HG03039 (cell line): Measurements from ENCODE around the gene TCEANC2.
"Not testable (repeated sequence)": the region's sequence is repeated elsewhere in the genome, so short reads cannot be mapped to it uniquely, and the experiment has no call there.

Source experiments
- ATAC-seq: cut with Tn5 transposase; IDR thresholded peaks from one replicate; pipeline ENCODE4 v1.9.1; 2021; ENCODE audit warnings: mild to moderate bottlenecking, moderate library complexity; ENCODE audit not compliant: unreplicated experiment

TCEANC2 gene

GRCh38 chr1:54024811-54025210 is 28.6 kb upstream of the TCEANC2 start:
- ATAC-seq, result not testable (repeated sequence)

GRCh38 chr1:54027848-54028247 is 25.6 kb upstream of the TCEANC2 start:
- ATAC-seq, result no peak

- ATAC-seq, result no peak
Measured at GRCh38 chr1:54028306-54029251, 24.8 kb upstream of the TCEANC2 start.

- no peak for ATAC-seq
Measured at GRCh38 chr1:54037476-54037875, 15.9 kb upstream of the TCEANC2 start.

GRCh38 chr1:54041806-54042205 is 11.6 kb upstream of the TCEANC2 start:
- ATAC-seq, result no peak

- no peak for ATAC-seq
Measured at GRCh38 chr1:54045496-54045895, 7.9 kb upstream of the TCEANC2 start.

- ATAC-seq, result no peak
Measured at GRCh38 chr1:54046671-54047383, 6.6 kb upstream of the TCEANC2 start.

GRCh38 chr1:54047384-54048305 is 5.8 kb upstream of the TCEANC2 start:
- no peak for ATAC-seq

GRCh38 chr1:54050435-54050834 is 3.0 kb upstream of the TCEANC2 start:
- not testable (repeated sequence) for ATAC-seq

GRCh38 chr1:54051933-54052430 is 1.4 kb upstream of the TCEANC2 start:
- no peak for ATAC-seq

- peak; percentile 0 for ATAC-seq
Measured at GRCh38 chr1:54052431-54052933, 926 bp upstream of the TCEANC2 start.

GRCh38 chr1:54053745-54054437 is 483 bp downstream of the TCEANC2 start:
- ATAC-seq, result no peak

GRCh38 chr1:54054438-54054749 is 986 bp downstream of the TCEANC2 start:
- ATAC-seq, result no peak

GRCh38 chr1:54064299-54064698 is 10.9 kb downstream of the TCEANC2 start:
- no peak for ATAC-seq

- ATAC-seq, result no peak
Measured at GRCh38 chr1:54069791-54070170, 16.4 kb downstream of the TCEANC2 start.

- ATAC-seq, result no peak
Measured at GRCh38 chr1:54070171-54070837, 16.9 kb downstream of the TCEANC2 start.

- no peak for ATAC-seq
Measured at GRCh38 chr1:54077359-54077758, 24.0 kb downstream of the TCEANC2 start.

- no peak for ATAC-seq
Measured at GRCh38 chr1:54080598-54081049, 27.2 kb downstream of the TCEANC2 start.
